ENCODE results near the gene SYT1. TPM values are rescaled to one million over a fixed set of nuclear protein-coding genes. Genes with fewer than 3 reads are reported as not detected.

Gene SYT1
- total RNA-seq, 1 donor from 2014 or later, result 0.37 TPM

DNA sequence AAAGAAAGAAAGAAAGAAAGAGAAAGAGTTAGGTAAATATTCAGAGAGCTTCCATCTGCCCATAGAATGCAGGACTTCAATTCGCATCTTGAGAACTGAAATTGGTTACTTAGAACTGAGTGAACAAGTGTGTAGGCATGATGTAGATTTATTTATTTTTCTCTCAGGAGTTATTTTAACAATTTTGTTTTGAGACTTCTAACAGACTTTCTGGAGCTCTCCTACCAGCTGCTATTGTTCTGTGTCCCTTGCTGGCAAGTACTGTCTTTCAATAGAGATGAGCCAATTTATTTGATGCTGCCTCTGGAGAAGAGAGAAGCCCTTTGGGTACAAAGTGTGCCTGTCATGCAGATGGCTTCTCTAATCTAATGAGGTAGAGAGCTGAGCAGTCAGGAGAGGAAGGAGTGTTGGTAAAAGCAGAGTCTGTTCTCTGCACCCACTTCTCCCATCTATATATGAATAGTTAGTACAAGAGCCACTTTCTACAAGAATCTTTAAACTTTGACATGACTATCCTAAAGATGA is 67.0 kb downstream of the SYT1 start:
- Mint-ChIP-seq H3K4me1 (ENCODE audit: low read depth) (no peaks in the 10 kb centered on the region), H3K4me3 (ENCODE audit: unreplicated experiment) (no peak overlapping the region), H3K9me3 (ENCODE audit: low read depth) (peaks cover 3% of the 10 kb centered on the region), H3K36me3 (ENCODE audit: low read depth) (no peaks in the 10 kb centered on the region), H3K27me3 (ENCODE audit: low read depth) (peaks cover 14% of the 10 kb centered on the region), H3K27ac (ENCODE audit: unreplicated experiment) (no peak overlapping the region)
- no peak for DNase-seq (ENCODE audit: low spot score)
- TF ChIP-seq, protein P1, sequence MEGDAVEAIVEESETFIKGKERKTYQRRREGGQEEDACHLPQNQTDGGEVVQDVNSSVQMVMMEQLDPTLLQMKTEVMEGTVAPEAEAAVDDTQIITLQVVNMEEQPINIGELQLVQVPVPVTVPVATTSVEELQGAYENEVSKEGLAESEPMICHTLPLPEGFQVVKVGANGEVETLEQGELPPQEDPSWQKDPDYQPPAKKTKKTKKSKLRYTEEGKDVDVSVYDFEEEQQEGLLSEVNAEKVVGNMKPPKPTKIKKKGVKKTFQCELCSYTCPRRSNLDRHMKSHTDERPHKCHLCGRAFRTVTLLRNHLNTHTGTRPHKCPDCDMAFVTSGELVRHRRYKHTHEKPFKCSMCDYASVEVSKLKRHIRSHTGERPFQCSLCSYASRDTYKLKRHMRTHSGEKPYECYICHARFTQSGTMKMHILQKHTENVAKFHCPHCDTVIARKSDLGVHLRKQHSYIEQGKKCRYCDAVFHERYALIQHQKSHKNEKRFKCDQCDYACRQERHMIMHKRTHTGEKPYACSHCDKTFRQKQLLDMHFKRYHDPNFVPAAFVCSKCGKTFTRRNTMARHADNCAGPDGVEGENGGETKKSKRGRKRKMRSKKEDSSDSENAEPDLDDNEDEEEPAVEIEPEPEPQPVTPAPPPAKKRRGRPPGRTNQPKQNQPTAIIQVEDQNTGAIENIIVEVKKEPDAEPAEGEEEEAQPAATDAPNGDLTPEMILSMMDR (IDR thresholded peaks at IDR 0.05), result no peak

DNA sequence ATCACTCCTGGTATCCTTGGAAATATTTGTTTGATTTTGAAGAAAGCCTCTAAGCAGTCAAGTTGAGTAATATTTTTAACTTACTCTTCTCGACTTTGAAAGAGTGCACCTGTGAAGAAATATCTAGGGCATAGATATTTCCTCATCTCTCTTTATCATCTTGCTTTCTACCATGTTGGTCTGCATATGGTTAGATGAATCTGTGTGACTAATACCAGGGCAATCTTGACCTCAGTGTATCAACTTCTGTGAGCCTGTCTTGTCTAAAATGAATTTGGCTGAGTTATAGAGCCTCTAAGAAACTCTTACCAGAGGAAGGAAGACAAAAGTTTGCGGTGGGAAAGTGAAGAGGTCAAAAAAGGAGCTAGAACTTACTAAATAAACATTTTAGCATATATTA is 68.4 kb downstream of the SYT1 start:
- no peaks in the 10 kb centered on the region for H3K36me3 Mint-ChIP-seq (ENCODE audit: low read depth)
- no peak for DNase-seq (ENCODE audit: low spot score)
- peaks cover 3% of the 10 kb centered on the region for H3K9me3 Mint-ChIP-seq (ENCODE audit: low read depth)
- no peak overlapping the region for H3K4me3 Mint-ChIP-seq (ENCODE audit: unreplicated experiment)
- H3K4me1 Mint-ChIP-seq (ENCODE audit: low read depth), result no peaks in the 10 kb centered on the region
- peaks cover 10% of the 10 kb centered on the region for H3K27me3 Mint-ChIP-seq (ENCODE audit: low read depth)
- no peak overlapping the region for H3K27ac Mint-ChIP-seq (ENCODE audit: unreplicated experiment)
- TF ChIP-seq, protein P1 (IDR thresholded peaks at IDR 0.05), result no peak

DNA sequence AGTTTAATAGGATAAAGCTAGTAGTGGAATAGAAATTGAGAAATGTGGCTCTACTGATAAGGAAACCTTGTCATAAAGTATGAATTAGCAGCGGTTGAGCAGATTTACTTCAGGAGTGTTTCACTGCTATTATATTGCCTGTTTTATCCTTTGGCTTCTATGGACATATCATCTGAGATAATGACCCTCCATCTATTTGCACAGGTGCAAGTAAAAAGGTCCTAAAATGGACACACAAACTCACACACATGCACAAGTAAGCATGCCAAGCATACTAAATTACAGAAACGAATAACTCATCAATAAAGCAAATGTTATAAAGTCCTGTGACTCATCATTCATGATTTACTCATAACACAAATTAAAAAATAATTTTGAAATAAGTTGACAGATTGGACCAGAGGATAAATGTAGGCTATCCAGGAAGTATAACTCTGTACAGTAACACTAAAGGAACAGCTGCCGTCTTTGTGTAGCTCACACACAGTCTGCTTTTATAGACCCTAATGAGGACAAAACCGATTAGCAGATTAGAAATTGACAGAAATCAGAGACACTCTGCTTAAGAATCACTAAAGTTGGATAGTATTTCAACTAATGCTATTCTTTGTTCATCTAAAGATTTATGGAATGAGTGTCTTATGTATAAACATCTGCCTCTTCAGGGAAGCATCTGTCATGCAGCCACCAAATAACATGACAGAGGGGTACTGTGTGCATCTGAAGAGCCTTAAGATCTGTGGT is 73.9 kb downstream of the SYT1 start:
- TF ChIP-seq, protein P1 (IDR thresholded peaks at IDR 0.05), result no peak

DNA sequence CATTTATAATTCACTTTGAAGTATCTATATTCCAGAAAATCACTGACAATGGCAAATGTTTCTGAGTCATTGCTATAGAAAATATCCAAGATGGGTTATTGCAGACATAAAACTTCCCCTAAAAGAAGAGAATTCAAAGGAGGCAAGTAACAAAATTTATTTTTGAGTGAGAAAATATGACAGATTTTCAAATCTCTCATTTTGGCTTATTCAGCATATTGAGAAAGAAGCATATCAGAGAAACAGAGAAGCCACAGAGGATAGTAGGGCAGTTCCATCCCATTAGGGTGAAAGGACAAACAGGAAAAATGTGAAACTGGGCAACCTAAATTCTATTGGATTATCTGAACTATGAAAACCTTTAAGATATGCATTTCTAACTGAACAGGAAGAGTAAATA is 85.0 kb downstream of the SYT1 start:
- no peak overlapping the region for H3K4me3 Mint-ChIP-seq (ENCODE audit: unreplicated experiment)
- TF ChIP-seq, protein P1 (IDR thresholded peaks at IDR 0.05), result no peak
- H3K27ac Mint-ChIP-seq (ENCODE audit: unreplicated experiment), result no peak overlapping the region
- DNase-seq (ENCODE audit: low spot score), result no peak
- H3K36me3 Mint-ChIP-seq (ENCODE audit: low read depth), result no peaks in the 10 kb centered on the region
- H3K4me1 Mint-ChIP-seq (ENCODE audit: low read depth), result no peaks in the 10 kb centered on the region
- H3K27me3 Mint-ChIP-seq (ENCODE audit: low read depth), result peaks cover 4% of the 10 kb centered on the region
- H3K9me3 Mint-ChIP-seq (ENCODE audit: low read depth), result peaks cover 8% of the 10 kb centered on the region

More for the DNA sequence above, 73.9 kb downstream of the SYT1 start:
- peaks cover 16% of the 10 kb centered on the region for H3K27me3 Mint-ChIP-seq (ENCODE audit: low read depth)
- peaks cover 4% of the 10 kb centered on the region for H3K9me3 Mint-ChIP-seq (ENCODE audit: low read depth)
- H3K4me1 Mint-ChIP-seq (ENCODE audit: low read depth), result no peaks in the 10 kb centered on the region
- H3K4me3 Mint-ChIP-seq (ENCODE audit: unreplicated experiment), result no peak overlapping the region
- no peaks in the 10 kb centered on the region for H3K36me3 Mint-ChIP-seq (ENCODE audit: low read depth)
- no peak for DNase-seq (ENCODE audit: low spot score)
- H3K27ac Mint-ChIP-seq (ENCODE audit: unreplicated experiment), result no peak overlapping the region

DNA sequence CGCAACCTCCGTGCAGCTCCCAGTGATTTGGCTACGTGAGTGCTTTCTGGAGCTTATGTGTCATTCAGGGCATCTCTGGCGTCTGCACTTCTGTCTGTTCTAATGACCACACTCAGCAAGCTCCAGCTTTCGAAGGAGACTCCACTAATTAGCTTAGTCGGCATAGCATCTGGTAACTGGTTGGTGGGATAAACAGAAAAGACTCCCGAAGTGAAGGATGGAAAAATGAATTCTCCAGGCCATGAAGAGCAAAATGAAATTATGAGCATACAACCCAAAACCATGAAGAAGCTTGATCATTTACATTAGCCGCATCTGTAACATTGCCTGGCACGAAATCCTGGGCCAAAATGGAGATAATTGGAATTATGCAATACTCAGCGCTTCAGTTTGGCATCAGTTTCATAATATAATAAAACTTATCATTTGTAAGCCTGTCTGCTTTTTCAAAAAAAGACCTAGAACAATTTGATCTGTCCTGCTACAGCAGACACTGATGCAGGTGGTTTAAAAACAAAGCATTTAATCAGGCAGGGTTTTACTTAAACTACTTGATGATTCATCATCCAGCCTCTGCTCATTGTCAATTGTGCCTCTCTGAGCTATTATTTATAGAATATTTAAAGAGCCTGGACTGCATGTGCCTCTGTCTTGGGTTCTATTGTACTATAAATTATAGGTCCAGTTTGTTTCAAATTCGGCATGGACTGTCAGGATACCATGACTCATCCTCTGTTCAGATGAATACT is 87.4 kb downstream of the SYT1 start:
- TF ChIP-seq, protein P1 (IDR thresholded peaks at IDR 0.05), result no peak
- DNase-seq (ENCODE audit: low spot score), result no peak
- no peaks in the 10 kb centered on the region for H3K4me1 Mint-ChIP-seq (ENCODE audit: low read depth)
- H3K27me3 Mint-ChIP-seq (ENCODE audit: low read depth), result no peaks in the 10 kb centered on the region
- no peaks in the 10 kb centered on the region for H3K36me3 Mint-ChIP-seq (ENCODE audit: low read depth)
- H3K4me3 Mint-ChIP-seq (ENCODE audit: unreplicated experiment), result no peak overlapping the region
- peaks cover 8% of the 10 kb centered on the region for H3K9me3 Mint-ChIP-seq (ENCODE audit: low read depth)
- H3K27ac Mint-ChIP-seq (ENCODE audit: unreplicated experiment), result no peak overlapping the region
